ENCODE results near the gene TOMM70. TPM values are rescaled to one million over a fixed set of nuclear protein-coding genes. Genes with fewer than 3 reads are reported as not detected.
"Not testable (repeated sequence)": the region's sequence is repeated elsewhere in the genome, so short reads cannot be mapped to it uniquely, and the experiment has no call there.

The TOMM70 gene
- total and polyA plus RNA-seq, 2 donors from 2014 or later, result 27.6 to 42.7 TPM

GRCh38 chr3:100329800-100330489 is 70.9 kb downstream of the TOMM70 start:
- H3K36me3 ChIP-seq (ENCODE audit: control insufficient read depth in 2 of 3, insufficient read depth in 3 of 3, low read length in 3 of 3), result no peaks in the 10 kb centered on the region
- H3K27ac ChIP-seq (ENCODE audit: low read depth in 2 of 2, low read length in 2 of 2), result no peak overlapping the region
- TF ChIP-seq, protein P1, sequence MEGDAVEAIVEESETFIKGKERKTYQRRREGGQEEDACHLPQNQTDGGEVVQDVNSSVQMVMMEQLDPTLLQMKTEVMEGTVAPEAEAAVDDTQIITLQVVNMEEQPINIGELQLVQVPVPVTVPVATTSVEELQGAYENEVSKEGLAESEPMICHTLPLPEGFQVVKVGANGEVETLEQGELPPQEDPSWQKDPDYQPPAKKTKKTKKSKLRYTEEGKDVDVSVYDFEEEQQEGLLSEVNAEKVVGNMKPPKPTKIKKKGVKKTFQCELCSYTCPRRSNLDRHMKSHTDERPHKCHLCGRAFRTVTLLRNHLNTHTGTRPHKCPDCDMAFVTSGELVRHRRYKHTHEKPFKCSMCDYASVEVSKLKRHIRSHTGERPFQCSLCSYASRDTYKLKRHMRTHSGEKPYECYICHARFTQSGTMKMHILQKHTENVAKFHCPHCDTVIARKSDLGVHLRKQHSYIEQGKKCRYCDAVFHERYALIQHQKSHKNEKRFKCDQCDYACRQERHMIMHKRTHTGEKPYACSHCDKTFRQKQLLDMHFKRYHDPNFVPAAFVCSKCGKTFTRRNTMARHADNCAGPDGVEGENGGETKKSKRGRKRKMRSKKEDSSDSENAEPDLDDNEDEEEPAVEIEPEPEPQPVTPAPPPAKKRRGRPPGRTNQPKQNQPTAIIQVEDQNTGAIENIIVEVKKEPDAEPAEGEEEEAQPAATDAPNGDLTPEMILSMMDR (IDR thresholded peaks at IDR 0.05; ENCODE audit: borderline replicate concordance, extremely low read depth, insufficient read depth), result no peak
- H3K27me3 ChIP-seq (ENCODE audit: control insufficient read depth, insufficient read depth, low read length), result no peaks in the 10 kb centered on the region
- no peak for DNase-seq
- H3K9me3 ChIP-seq (ENCODE audit: control insufficient read depth in 2 of 3, insufficient read depth in 1 of 3, low read length in 3 of 3), result no peaks in the 10 kb centered on the region
- H3K9ac ChIP-seq (ENCODE audit: low read length in 3 of 3), result no peak overlapping the region
- intact Hi-C loops (cut with DNase I), result no loop called here
- no peak overlapping the region for H3K4me3 ChIP-seq (ENCODE audit: low read length in 3 of 3)
- H3K4me1 ChIP-seq (ENCODE audit: control insufficient read depth in 2 of 3, insufficient read depth in 2 of 3, low read depth in 1 of 3, low read length in 3 of 3), result peaks cover 0 to 6% (median 0%) of the 10 kb centered on the region in 3 donors
- FAIRE-seq, result no peak

DNA sequence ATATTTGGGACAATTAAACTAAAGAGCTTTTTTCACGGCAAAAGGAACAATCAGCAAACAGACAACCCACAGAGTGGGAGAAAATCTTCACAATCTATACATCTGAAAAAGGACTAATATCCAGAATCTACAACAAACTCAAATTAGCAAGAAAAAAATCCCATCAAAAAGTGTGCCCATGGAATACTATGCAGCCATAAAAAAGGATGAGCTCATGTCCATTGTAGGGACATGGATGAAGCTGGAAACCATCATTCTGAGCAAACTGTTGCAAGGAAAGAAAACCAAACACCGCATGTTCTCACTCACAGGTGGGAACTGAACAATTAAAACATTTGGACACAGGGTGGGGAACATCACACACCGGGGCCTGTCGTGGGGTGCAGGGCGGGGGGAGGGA is 73.5 kb downstream of the TOMM70 start:
- H3K9ac ChIP-seq (ENCODE audit: low read length in 3 of 3); H3K27ac ChIP-seq (ENCODE audit: low read depth in 2 of 2, low read length in 2 of 2); FAIRE-seq; DNase-seq; intact Hi-C loops (cut with DNase I); H3K4me1 ChIP-seq (ENCODE audit: control insufficient read depth in 2 of 3, insufficient read depth in 2 of 3, low read depth in 1 of 3, low read length in 3 of 3); H3K27me3 ChIP-seq (ENCODE audit: control insufficient read depth, insufficient read depth, low read length); H3K4me3 ChIP-seq (ENCODE audit: low read length in 3 of 3); H3K36me3 ChIP-seq (ENCODE audit: control insufficient read depth in 2 of 3, insufficient read depth in 3 of 3, low read length in 3 of 3); H3K9me3 ChIP-seq (ENCODE audit: control insufficient read depth in 2 of 3, insufficient read depth in 1 of 3, low read length in 3 of 3): not testable (repeated sequence)

GRCh38 chr3:100325827-100326226 is 75.1 kb downstream of the TOMM70 start:
- no peaks in the 10 kb centered on the region for H3K27me3 ChIP-seq (ENCODE audit: control insufficient read depth, insufficient read depth, low read length)
- FAIRE-seq, result no peak
- no peaks in the 10 kb centered on the region for H3K4me1 ChIP-seq (ENCODE audit: control insufficient read depth in 2 of 3, insufficient read depth in 2 of 3, low read depth in 1 of 3, low read length in 3 of 3)
- no peak for DNase-seq
- no peak overlapping the region for H3K27ac ChIP-seq (ENCODE audit: low read depth in 2 of 2, low read length in 2 of 2)
- H3K36me3 ChIP-seq (ENCODE audit: control insufficient read depth in 2 of 3, insufficient read depth in 3 of 3, low read length in 3 of 3), result no peaks in the 10 kb centered on the region
- intact Hi-C loops (cut with DNase I), result no loop called here
- TF ChIP-seq, protein P1 (IDR thresholded peaks at IDR 0.05; ENCODE audit: borderline replicate concordance, extremely low read depth, insufficient read depth), result no peak
- H3K4me3 ChIP-seq (ENCODE audit: low read length in 3 of 3), result no peak overlapping the region
- no peaks in the 10 kb centered on the region for H3K9me3 ChIP-seq (ENCODE audit: control insufficient read depth in 2 of 3, insufficient read depth in 1 of 3, low read length in 3 of 3)
- no peak overlapping the region for H3K9ac ChIP-seq (ENCODE audit: low read length in 3 of 3)

DNA sequence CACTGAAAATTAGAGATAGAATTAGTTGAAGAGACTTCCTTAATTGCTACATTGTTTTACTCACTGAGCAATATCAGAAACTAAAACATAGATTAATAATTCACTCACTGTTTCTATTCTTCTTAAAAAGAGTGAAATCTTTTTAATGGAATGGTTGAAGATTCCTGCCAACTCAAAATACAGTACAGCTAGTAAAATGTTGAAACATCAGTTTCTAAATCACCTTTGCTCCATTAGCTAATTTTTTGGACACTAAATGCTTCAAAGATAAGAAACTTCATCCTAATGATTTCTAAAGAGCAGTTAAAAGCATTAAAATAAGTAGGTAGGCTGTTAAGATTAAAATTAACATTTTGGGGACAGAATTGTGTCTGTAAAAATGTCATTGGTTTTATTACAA is 76.8 kb downstream of the TOMM70 start:
- Histone ChIP-seq H3K27me3 (ENCODE audit: control insufficient read depth, insufficient read depth, low read length) (no peaks in the 10 kb centered on the region), H3K9me3 (ENCODE audit: control insufficient read depth in 2 of 3, insufficient read depth in 1 of 3, low read length in 3 of 3) (no peaks in the 10 kb centered on the region), H3K4me1 (ENCODE audit: control insufficient read depth in 2 of 3, insufficient read depth in 2 of 3, low read depth in 1 of 3, low read length in 3 of 3) (no peaks in the 10 kb centered on the region), H3K9ac (ENCODE audit: low read length in 3 of 3) (no peak overlapping the region), H3K4me3 (ENCODE audit: low read length in 3 of 3) (no peak overlapping the region), H3K27ac (ENCODE audit: low read depth in 2 of 2, low read length in 2 of 2) (no peak overlapping the region), H3K36me3 (ENCODE audit: control insufficient read depth in 2 of 3, insufficient read depth in 3 of 3, low read length in 3 of 3) (peaks cover 0 to 4% (median 0%) of the 10 kb centered on the region in 3 donors)
- TF ChIP-seq, protein P1 (IDR thresholded peaks at IDR 0.05; ENCODE audit: borderline replicate concordance, extremely low read depth, insufficient read depth), result no peak
- intact Hi-C loops (cut with DNase I), result no loop called here
- no peak for FAIRE-seq
- no peak for DNase-seq
